Measurements from ENCODE around the gene POP7. TPM values are rescaled to one million over a fixed set of nuclear protein-coding genes. Genes with fewer than 3 reads are reported as not detected.
A peak's percentile ranks its signal among the peaks of the same experiment; 100 is the strongest.
"Not testable (repeated sequence)": the region's sequence is repeated elsewhere in the genome, so short reads cannot be mapped to it uniquely, and the experiment has no call there.

Gene POP7
- 10 to 100 TPM; 31.4 to 40.6 (median 33.2) TPM for total RNA-seq

- Histone ChIP-seq H3K36me3 (peaks cover 0 to 23% of the 10 kb centered on the region in 2 donors), H3K9me3 (no peaks in the 10 kb centered on the region), H3K4me1 (peaks cover 0 to 30% (median 13%) of the 10 kb centered on the region in 3 donors), H3K27me3 (no peaks in the 10 kb centered on the region), H3K4me3 (peak within 1 kb of the TSS; percentile 56 to 90), H3K27ac (peak within 1 kb of the TSS; percentile 90 to 98 (median 92))
- ATAC-seq: peak; percentile 98
- WGBS, 2 donors (ENCODE audit: low coverage in 1 of 2): 0% methylated on average over 18 to 25 of the region's 86 CpGs
- peak; percentile 84 for TF ChIP-seq POLR2AphosphoS5 (IDR thresholded peaks at IDR 0.05)
- TF ChIP-seq POLR2A (IDR thresholded peaks at IDR 0.05): peak; percentile 42 to 60
- TF ChIP-seq EP300 (IDR thresholded peaks at IDR 0.05): no peak
- TF ChIP-seq, protein P1, sequence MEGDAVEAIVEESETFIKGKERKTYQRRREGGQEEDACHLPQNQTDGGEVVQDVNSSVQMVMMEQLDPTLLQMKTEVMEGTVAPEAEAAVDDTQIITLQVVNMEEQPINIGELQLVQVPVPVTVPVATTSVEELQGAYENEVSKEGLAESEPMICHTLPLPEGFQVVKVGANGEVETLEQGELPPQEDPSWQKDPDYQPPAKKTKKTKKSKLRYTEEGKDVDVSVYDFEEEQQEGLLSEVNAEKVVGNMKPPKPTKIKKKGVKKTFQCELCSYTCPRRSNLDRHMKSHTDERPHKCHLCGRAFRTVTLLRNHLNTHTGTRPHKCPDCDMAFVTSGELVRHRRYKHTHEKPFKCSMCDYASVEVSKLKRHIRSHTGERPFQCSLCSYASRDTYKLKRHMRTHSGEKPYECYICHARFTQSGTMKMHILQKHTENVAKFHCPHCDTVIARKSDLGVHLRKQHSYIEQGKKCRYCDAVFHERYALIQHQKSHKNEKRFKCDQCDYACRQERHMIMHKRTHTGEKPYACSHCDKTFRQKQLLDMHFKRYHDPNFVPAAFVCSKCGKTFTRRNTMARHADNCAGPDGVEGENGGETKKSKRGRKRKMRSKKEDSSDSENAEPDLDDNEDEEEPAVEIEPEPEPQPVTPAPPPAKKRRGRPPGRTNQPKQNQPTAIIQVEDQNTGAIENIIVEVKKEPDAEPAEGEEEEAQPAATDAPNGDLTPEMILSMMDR (IDR thresholded peaks at IDR 0.05): no peak
Observed at GRCh38 chr7:100705753-100706671, at the start of gene POP7. TSS of gene POP7 (plus strand) at chr7:100706121. CDS start at chr7:100706831, 710 bp downstream.

- not testable (repeated sequence) for H3K27ac ChIP-seq, H3K4me1 ChIP-seq, H3K36me3 ChIP-seq, ATAC-seq, H3K4me3 ChIP-seq, H3K9me3 ChIP-seq
- WGBS, 2 donors (ENCODE audit: low coverage in 1 of 2): 74 to 76% methylated on average over 6 to 7 of the region's 12 CpGs
- H3K27me3 ChIP-seq: peaks cover 31% of the 10 kb centered on the region
Observed at GRCh38 chr7:100662194-100662776, 43.6 kb upstream of the POP7 start.

- ATAC-seq: no peak
- no peak overlapping the region for H3K27ac ChIP-seq
- H3K4me1 ChIP-seq: no peaks in the 10 kb centered on the region
- H3K4me3 ChIP-seq: no peak overlapping the region
- WGBS, 2 donors (ENCODE audit: low coverage in 1 of 2): 89 to 100% methylated on average over 2 to 4 of the region's 5 CpGs
- H3K36me3 ChIP-seq: no peaks in the 10 kb centered on the region
- H3K27me3 ChIP-seq: peaks cover 8% of the 10 kb centered on the region
- no peak for TF ChIP-seq POLR2A (IDR thresholded peaks at IDR 0.05)
- TF ChIP-seq, protein P1 (IDR thresholded peaks at IDR 0.05): no peak
- no peak for TF ChIP-seq POLR2AphosphoS5 (IDR thresholded peaks at IDR 0.05)
- TF ChIP-seq EP300 (IDR thresholded peaks at IDR 0.05): no peak
- H3K9me3 ChIP-seq: no peaks in the 10 kb centered on the region
Observed at GRCh38 chr7:100665168-100665726, 40.7 kb upstream of the POP7 start.

GRCh38 chr7:100667331-100668068 is 38.4 kb upstream of the POP7 start:
- Histone ChIP-seq H3K27me3 (no peaks in the 10 kb centered on the region), H3K4me3 (no peak overlapping the region), H3K36me3 (no peaks in the 10 kb centered on the region), H3K27ac (peak overlapping the region in 2 of 4 donors; percentile 3 to 39), H3K4me1 (no peaks in the 10 kb centered on the region), H3K9me3 (no peaks in the 10 kb centered on the region)
- WGBS, 2 donors (ENCODE audit: low coverage in 1 of 2): 68 to 74% methylated on average over 5 to 16 of the region's 16 CpGs
- TF ChIP-seq EP300 (IDR thresholded peaks at IDR 0.05) (no peak), POLR2A (IDR thresholded peaks at IDR 0.05) (no peak), POLR2AphosphoS5 (IDR thresholded peaks at IDR 0.05) (no peak)
- TF ChIP-seq, protein P1 (IDR thresholded peaks at IDR 0.05): no peak
- no peak for ATAC-seq

DNA sequence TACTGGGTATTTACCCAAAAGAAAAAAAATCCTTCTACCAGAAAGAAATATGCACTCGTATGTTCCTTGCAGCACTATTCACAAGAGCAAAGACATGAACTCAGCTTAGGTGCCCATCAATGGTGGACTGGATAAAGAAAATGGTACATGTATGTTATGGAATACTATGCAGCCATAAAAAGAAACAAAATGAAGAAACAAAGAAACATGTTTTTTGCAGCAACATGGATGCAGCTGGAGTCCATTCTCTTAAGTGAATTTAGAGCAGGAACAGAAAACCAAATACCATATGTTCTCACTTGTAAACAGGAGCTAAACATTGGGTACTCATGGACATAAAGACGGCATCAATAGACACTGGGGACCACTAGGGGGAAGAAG is 37.9 kb upstream of the POP7 start:
- H3K36me3 ChIP-seq: no peaks in the 10 kb centered on the region
- H3K4me3 ChIP-seq: no peak overlapping the region
- H3K9me3 ChIP-seq: no peaks in the 10 kb centered on the region
- H3K4me1 ChIP-seq: peaks cover 0 to 3% (median 0%) of the 10 kb centered on the region in 3 donors
- H3K27me3 ChIP-seq: no peaks in the 10 kb centered on the region
- H3K27ac ChIP-seq: peak overlapping the region in 2 of 4 donors; percentile 3 to 39
- ATAC-seq: no peak
- WGBS, 2 donors (ENCODE audit: low coverage in 1 of 2): 25 to 74% methylated on average over 1 to 2 of the region's 2 CpGs
- TF ChIP-seq POLR2AphosphoS5 (IDR thresholded peaks at IDR 0.05) (no peak), POLR2A (IDR thresholded peaks at IDR 0.05) (no peak), EP300 (IDR thresholded peaks at IDR 0.05) (no peak)
- TF ChIP-seq, protein P1 (IDR thresholded peaks at IDR 0.05): no peak

DNA sequence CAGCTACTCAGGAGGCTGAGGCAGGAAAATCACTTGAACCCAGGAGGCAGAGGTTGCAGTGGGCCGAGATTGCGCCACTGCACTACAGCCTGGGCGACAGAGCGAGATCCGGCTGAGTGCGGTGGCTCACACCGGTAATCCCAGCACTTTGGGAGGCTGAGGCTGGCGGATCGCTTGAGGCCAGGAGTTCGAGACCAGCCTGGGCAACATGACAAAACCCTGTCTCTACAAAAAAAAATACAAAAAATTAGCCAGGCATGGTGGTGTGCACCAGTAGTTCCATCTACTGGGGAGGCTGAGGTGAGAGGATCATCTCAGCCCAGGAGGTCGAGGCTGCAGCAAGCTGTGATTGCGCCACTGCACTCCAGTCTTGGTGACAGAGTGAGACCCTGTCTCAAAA is 36.8 kb upstream of the POP7 start:
- 87 to 100% methylated on average over 1 to 3 of the region's 12 CpGs for WGBS, 2 donors (ENCODE audit: low coverage in 1 of 2)
- H3K4me1 ChIP-seq, H3K4me3 ChIP-seq, ATAC-seq, H3K27me3 ChIP-seq, H3K9me3 ChIP-seq, H3K27ac ChIP-seq, H3K36me3 ChIP-seq: not testable (repeated sequence)

All from gastroesophageal sphincter (tissue), 4 donors.